ENCODE data around the gene MGAT5. TPM values are rescaled to one million over a fixed set of nuclear protein-coding genes. Genes with fewer than 3 reads are reported as not detected.

The MGAT5 gene
- total RNA-seq, 1 experiment from 2014 or later: 34.0 TPM

DNA sequence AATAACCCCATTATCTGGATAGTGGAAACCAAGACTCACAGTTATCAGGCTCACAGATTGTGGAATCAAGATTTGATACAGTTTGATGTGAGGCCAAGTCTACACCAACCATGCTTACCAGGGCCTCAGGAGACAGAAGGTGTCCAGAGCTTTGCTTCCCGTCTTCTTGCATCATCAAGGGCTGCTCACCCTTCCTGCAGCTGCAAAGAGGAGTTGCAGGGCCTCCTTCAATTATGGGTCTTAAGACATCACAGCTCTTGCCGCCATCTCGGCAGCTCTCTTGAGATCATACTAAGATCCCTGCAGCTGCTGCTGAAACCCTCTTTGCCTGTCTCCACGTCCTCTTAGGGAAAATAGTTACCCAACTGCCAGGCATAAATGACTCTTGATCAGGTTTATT is 176.0 kb downstream of the MGAT5 start (continued):
- TF ChIP-seq, protein P1, sequence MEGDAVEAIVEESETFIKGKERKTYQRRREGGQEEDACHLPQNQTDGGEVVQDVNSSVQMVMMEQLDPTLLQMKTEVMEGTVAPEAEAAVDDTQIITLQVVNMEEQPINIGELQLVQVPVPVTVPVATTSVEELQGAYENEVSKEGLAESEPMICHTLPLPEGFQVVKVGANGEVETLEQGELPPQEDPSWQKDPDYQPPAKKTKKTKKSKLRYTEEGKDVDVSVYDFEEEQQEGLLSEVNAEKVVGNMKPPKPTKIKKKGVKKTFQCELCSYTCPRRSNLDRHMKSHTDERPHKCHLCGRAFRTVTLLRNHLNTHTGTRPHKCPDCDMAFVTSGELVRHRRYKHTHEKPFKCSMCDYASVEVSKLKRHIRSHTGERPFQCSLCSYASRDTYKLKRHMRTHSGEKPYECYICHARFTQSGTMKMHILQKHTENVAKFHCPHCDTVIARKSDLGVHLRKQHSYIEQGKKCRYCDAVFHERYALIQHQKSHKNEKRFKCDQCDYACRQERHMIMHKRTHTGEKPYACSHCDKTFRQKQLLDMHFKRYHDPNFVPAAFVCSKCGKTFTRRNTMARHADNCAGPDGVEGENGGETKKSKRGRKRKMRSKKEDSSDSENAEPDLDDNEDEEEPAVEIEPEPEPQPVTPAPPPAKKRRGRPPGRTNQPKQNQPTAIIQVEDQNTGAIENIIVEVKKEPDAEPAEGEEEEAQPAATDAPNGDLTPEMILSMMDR (IDR thresholded peaks at IDR 0.05 in 2 of 3, conservative IDR thresholded peaks at IDR 0.05 in 1 of 3; ENCODE audit: borderline replicate concordance in 1 of 3, insufficient read depth in 1 of 3, low read depth in 2 of 3, low read length in 2 of 3): no peak
- TF ChIP-seq TCF7L2 (IDR thresholded peaks at IDR 0.05; ENCODE audit: borderline replicate concordance, extremely low read depth, insufficient read depth, insufficient read length) (no peak), CEBPB (IDR thresholded peaks at IDR 0.05; ENCODE audit: low read depth) (no peak)

DNA sequence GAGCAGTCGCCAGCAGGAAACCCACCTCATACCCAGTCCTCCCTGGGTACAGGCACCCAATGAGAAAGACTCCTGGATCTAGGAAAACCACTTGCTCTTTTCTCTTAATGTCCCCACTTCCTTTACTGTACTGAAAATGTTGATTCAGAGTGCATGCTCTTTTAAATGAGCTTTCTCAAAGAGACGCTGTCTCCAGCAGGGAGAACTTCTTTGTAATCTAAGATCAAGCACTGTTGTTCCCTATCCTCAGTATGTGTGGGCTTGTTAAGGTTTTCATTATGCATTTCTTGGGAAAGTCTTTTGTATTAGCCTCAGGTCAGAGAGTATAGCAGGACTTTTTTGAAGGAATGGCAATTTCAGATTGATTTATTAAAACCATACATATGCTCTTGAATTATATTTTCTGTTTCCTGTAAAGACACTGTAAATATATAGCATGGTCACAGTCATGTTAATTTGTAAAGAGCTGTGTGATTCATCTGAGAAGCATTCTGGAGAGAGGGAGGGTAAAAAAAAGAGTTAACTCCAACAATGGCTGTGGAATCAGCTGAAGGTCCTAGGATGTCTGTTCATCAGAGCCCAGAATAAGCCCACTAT is 178.1 kb downstream of the MGAT5 start:
- Histone ChIP-seq H3K4me1 (ENCODE audit: control insufficient read depth in 1 of 2, insufficient read depth in 2 of 2, low read length in 2 of 2) (peaks cover 4 to 13% of the 10 kb centered on the region in 2 experiments; a peak in 3 of 4 replicates), H3K27ac (ENCODE audit: low read depth, low read length) (no peak overlapping the region), H2AFZ (ENCODE audit: low read depth, low read length, poor library complexity, severe bottlenecking) (no peak overlapping the region), H3K4me3 (replicated peaks in 1 of 2; ENCODE audit: low read depth in 1 of 2, low read length in 2 of 2) (no peak overlapping the region), H3K9me2 (ENCODE audit: insufficient read depth) (no peaks in the 10 kb centered on the region), H4K20me1 (ENCODE audit: insufficient read depth) (no peaks in the 10 kb centered on the region), H3K4me2 (ENCODE audit: low read length) (peak overlapping the region; percentile 36), H3K36me3 (ENCODE audit: control insufficient read depth in 1 of 2, insufficient read depth in 2 of 2, low read length in 2 of 2) (no peaks in the 10 kb centered on the region), H3K27me3 (ENCODE audit: insufficient read depth, low read length) (no peaks in the 10 kb centered on the region), H3K79me2 (ENCODE audit: insufficient read depth, low read length) (no peaks in the 10 kb centered on the region), H3K9ac (ENCODE audit: low read length) (no peak overlapping the region), H3K9me3 (ENCODE audit: control insufficient read depth in 1 of 2, insufficient read depth in 1 of 2, low read depth in 1 of 2, low read length in 2 of 2) (no peaks in the 10 kb centered on the region)
- no TSS peak for BruUV-seq (replicated peaks)
- ChIA-PET CTCF (interaction anchor here (1.0 kb wide), 1 partner anchor 19 kb away, joined by 3 read pairs; no protein-coding TSS in a partner anchor), POLR2A (no interaction called here), RAD21 (ENCODE audit: low non-redundant PET in 1 of 2, low total read pairs in 2 of 2, uncharacterized antibody in 2 of 2, unreplicated experiment in 2 of 2) (no interaction called here)
- intact Hi-C loops (cut with micrococcal nuclease): no loop called here
- DNase-seq (ENCODE audit: low read depth, low spot score): no peak
- TF ChIP-seq FOSL1 (IDR thresholded peaks at IDR 0.05; ENCODE audit: low read depth) (peak; percentile 23; the same call in 1 of the 2 replicates), EGR1 (IDR thresholded peaks at IDR 0.05; ENCODE audit: low read depth) (no peak)
- ATAC-seq: peak; percentile 47

Measured in HCT116 (cell line).